AG04449 (cell line): ENCODE results near the gene MYBPH.

ENCODE experiments used
- CTCF ChIA-PET: fragments of 350-600 bp; formaldehyde crosslinking; extraction: SDS; loops from one replicate; lab custom pipeline; 2021; ENCODE audit warnings: antibody characterized with exemption; lab: Yijun Ruan, JAX
- POLR2A ChIA-PET: fragments of 400-600, 350-600 bp; formaldehyde crosslinking; extraction: SDS; loops from one replicate; lab custom pipeline; 2020; ENCODE audit warnings: antibody characterized with exemption, inconsistent platforms; lab: Yijun Ruan, JAX
- DNase-seq: peaks from one replicate; pipeline ENCODE4 v3.0.0-alpha.2; 2010; ENCODE audit warnings: low read depth, low spot score
- H3K4me3 ChIP-seq: 2 replicates; pipeline ENCODE4 v1.5.1; 2011; ENCODE audit warnings: low read depth, mild to moderate bottlenecking, control low read depth, low read length
- TF ChIP-seq, protein P1 (sequence below): IDR thresholded peaks from one replicate; pipeline ENCODE4 v1.5.1; 2011; ENCODE audit warnings: mild to moderate bottlenecking, moderate library complexity, low read length, control low read depth, inconsistent platforms; ENCODE audit not compliant: insufficient read depth; ENCODE audit errors: missing control alignments

Gene MYBPH

DNA sequence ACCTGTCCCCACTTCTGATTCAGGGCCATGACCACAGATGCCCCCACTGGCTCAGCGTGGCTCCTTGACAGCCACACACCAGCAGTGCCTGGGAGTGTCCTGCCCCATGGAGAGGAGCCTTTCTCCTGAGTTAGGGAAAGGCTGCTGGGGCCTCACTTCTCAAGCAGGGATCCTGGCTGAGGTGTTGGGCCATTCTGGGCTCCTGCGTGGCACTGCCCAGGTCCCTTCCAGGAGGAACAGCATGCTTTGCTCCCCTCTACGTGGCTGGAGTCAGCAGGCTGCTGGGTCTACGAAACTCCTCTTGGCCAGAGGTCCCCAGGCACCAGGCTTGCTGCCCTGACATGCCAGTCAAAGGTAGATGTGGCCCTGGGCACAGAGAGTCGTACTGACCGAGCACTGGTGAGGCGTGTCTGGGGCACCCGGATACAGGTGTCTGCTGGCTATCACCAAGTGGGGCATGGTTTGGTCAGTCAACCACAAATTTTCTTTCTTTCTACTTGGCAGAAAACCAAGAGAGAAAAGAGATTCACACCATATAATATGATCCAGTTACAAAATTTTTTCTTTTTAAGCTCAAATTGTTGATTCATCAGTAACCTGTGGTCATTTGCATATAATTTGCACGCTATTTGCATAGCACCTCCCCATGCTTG is 44.0 kb downstream of the MYBPH start:
- H3K4me3 ChIP-seq, result no peak overlapping the region
- DNase-seq, result no peak
- POLR2A ChIA-PET, result no interaction called here
- TF ChIP-seq, protein P1, sequence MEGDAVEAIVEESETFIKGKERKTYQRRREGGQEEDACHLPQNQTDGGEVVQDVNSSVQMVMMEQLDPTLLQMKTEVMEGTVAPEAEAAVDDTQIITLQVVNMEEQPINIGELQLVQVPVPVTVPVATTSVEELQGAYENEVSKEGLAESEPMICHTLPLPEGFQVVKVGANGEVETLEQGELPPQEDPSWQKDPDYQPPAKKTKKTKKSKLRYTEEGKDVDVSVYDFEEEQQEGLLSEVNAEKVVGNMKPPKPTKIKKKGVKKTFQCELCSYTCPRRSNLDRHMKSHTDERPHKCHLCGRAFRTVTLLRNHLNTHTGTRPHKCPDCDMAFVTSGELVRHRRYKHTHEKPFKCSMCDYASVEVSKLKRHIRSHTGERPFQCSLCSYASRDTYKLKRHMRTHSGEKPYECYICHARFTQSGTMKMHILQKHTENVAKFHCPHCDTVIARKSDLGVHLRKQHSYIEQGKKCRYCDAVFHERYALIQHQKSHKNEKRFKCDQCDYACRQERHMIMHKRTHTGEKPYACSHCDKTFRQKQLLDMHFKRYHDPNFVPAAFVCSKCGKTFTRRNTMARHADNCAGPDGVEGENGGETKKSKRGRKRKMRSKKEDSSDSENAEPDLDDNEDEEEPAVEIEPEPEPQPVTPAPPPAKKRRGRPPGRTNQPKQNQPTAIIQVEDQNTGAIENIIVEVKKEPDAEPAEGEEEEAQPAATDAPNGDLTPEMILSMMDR, result no peak
- CTCF ChIA-PET, result interaction anchor here (0.7 to 3.5 kb wide), 11 partner anchors 9 to 137 kb away, joined by 3 to 22 read pairs (median 5); no protein-coding TSS in a partner anchor

DNA sequence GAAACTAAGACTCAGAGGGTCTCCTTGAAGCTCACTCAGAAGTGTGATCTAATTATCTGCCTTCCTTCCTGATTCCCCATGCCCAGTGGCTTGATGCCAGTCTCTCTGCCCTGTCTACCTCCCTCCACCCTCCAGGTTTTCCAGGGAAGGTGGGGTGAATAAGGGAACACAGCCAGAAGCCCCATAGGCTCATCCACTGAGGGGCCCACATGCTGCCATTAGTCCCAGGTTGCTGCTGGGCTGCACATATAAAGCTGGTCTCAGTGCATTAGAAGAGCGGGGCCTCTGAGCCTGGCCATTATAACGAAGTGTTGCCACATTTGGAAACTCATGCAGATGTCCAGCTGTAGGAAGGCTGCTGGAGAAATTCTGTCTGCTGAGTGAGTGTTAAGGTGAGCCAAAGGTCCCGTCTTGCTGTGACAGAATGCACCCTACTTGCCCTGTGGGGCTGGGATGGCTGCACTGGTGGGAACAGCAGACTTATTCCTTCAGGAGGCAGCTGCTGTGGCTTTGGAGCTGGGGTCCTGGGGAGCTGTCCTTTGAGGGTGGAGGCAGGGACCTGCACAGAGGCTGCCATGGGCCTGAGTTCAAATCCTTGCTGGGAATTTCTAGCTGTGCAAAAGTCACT is 45.2 kb downstream of the MYBPH start:
- ChIA-PET CTCF (interaction anchor here (0.9 to 19.6 kb wide), 6 partner anchors 13 to 138 kb away, joined by 3 to 594 read pairs (median 48); partner anchors contain the start of gene CHIT1), POLR2A (no interaction called here)
- TF ChIP-seq, protein P1, result no peak

DNA sequence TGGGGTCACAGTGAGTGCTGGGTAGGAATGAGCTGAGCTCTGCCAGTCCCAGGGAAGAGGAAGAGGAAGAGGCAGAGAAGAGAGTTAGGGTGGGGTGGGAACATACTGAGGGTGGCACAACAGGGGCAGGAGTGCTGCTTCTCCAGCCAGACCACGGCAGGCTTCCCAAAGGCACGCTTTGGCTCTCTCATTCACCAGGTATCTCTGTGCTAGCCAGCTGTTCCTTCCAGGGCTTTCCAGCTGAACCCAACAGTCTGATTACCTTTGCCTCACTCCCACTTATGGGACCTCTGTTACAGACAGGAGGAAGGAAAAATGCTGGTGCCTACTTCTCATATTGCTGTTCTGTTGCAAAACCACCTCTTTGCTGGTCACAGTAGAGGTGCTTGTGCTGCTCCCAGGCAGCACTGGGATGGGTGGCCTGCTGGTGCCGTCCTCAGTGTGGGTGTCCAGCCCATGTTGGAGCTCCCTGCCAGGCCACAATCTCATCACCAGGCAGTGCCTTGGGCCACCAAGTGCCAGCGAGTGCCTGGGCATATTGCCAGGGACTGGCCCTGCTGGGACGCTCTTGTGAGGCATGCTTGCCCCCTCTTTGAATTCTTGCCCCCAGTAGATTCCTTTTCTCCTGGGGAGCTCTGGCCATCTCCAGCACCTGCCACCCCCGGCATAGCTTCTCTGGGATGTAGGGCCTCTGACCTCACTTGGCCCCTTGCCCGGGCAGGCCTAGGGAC is 46.0 kb downstream of the MYBPH start:
- no peak overlapping the region for H3K4me3 ChIP-seq
- CTCF ChIA-PET, result interaction anchor here (1.0 to 19.6 kb wide), 8 partner anchors 12 to 139 kb away, joined by 3 to 594 read pairs (median 58); partner anchors contain the start of gene CHIT1
- no peak for DNase-seq
- TF ChIP-seq, protein P1, result no peak
- POLR2A ChIA-PET, result no interaction called here

More for the DNA sequence above, 45.2 kb downstream of the MYBPH start:
- no peak for DNase-seq
- no peak overlapping the region for H3K4me3 ChIP-seq

DNA sequence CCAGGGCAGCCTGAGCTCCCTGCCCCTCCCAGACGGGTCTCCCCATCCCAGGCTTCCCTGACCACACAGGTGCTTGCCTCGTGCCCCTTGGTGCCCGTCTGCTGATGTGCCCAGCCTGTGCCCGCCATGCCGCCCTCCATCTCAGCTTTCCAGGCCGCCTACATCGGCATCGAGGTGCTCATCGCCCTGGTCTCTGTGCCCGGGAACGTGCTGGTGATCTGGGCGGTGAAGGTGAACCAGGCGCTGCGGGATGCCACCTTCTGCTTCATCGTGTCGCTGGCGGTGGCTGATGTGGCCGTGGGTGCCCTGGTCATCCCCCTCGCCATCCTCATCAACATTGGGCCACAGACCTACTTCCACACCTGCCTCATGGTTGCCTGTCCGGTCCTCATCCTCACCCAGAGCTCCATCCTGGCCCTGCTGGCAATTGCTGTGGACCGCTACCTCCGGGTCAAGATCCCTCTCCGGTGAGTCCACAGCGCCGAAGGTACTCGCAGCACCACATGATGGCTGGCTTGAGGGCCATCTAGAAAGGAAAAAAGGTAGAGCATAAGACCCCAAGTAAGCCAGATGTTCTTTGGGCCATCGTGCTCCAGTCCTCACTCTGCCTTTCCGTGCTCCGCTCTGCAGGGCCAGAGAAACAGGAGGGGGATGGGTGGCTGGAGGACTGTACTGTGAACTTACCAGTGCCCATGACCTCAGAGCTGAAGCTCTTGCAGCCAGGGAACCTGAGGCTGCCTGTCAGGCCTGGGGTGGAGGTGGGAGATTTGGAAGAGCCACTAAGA is 46.7 kb downstream of the MYBPH start:
- POLR2A ChIA-PET, result interaction anchor here (1.2 kb wide), 1 partner anchor 11 kb away, joined by 4 read pairs; no protein-coding TSS in a partner anchor

DNA sequence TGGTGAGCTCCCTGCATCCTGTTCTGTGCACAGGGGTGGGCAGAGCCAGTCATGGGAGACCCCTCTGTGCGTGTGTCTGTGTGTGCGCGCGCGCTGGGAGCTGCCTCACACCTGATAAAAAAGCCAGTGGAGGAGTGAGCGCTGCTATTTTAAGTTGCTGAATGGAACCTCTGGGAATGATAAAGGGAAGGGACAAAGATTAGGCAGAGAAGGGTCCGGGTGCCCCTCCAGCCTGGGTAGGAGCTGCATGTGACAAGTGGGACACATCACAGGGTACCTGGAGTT is 47.3 kb downstream of the MYBPH start:
- CTCF ChIA-PET, result interaction anchor here (0.9 to 19.6 kb wide), 14 partner anchors 9 to 141 kb away, joined by 3 to 594 read pairs (median 20); partner anchors contain the start of gene CHIT1
- DNase-seq, result no peak
- POLR2A ChIA-PET, result interaction anchor here (1.2 kb wide), 2 partner anchors 10 to 83 kb away, joined by 3 to 4 read pairs; no protein-coding TSS in a partner anchor
- H3K4me3 ChIP-seq, result peak overlapping the region; percentile 57
- TF ChIP-seq, protein P1, result no peak

More for the DNA sequence above, 46.7 kb downstream of the MYBPH start:
- H3K4me3 ChIP-seq, result no peak overlapping the region
- no peak for DNase-seq
- TF ChIP-seq, protein P1, result no peak
- CTCF ChIA-PET, result interaction anchor here (1.0 to 19.6 kb wide), 14 partner anchors 8 to 140 kb away, joined by 3 to 594 read pairs (median 20); partner anchors contain the start of gene CHIT1
